ENCODE measurements around the gene FAM222B. TPM values are rescaled to one million over a fixed set of nuclear protein-coding genes. Genes with fewer than 3 reads are reported as not detected.
"Not testable (repeated sequence)": the region's sequence is repeated elsewhere in the genome, so short reads cannot be mapped to it uniquely, and the experiment has no call there.

The FAM222B gene
- total RNA-seq, 1 donor from 2014 or later: 21.0 TPM

GRCh38 chr17:28846231-28846630, 3.6 kb upstream of the FAM222B start:
- Mint-ChIP-seq H3K4me1 (ENCODE audit: low read depth) (peaks cover 10% of the 10 kb centered on the region), H3K27me3 (ENCODE audit: low read depth) (no peaks in the 10 kb centered on the region), H3K4me3 (ENCODE audit: unreplicated experiment) (no peak overlapping the region)

DNA sequence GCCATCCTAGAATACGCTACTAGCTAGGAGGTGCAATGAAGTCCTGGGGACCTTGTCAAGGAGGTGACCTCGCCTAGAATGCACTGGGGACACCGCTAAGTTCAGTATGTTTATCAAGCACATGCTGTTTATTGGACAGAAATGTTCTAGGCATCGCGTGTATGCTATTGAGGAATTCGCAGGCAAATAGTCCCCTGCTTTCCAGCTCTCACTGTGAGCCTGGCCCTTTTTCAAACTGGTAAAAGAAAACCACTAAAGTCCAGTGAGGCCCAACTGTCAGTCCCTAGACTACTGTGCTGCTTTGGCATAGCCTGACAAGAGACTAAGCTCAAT, 1.2 kb upstream of the FAM222B start:
- Mint-ChIP-seq H3K4me3 (ENCODE audit: unreplicated experiment) (no peak overlapping the region), H3K9me3 (ENCODE audit: low read depth) (no peaks in the 10 kb centered on the region), H3K27ac (ENCODE audit: unreplicated experiment) (peak overlapping the region; percentile 22), H3K27me3 (ENCODE audit: low read depth) (no peaks in the 10 kb centered on the region), H3K36me3 (ENCODE audit: low read depth) (peaks cover 2% of the 10 kb centered on the region), H3K4me1 (ENCODE audit: low read depth) (peaks cover 25% of the 10 kb centered on the region)
- DNase-seq (ENCODE audit: low spot score): no peak
- no peak for TF ChIP-seq CTCF (IDR thresholded peaks at IDR 0.05)

More at GRCh38 chr17:28846231-28846630, 3.6 kb upstream of the FAM222B start:
- no peak for TF ChIP-seq CTCF (IDR thresholded peaks at IDR 0.05)
- Mint-ChIP-seq H3K9me3 (ENCODE audit: low read depth) (no peaks in the 10 kb centered on the region), H3K27ac (ENCODE audit: unreplicated experiment) (no peak overlapping the region), H3K36me3 (ENCODE audit: low read depth) (peaks cover 2% of the 10 kb centered on the region)
- peak; percentile 18 for DNase-seq (ENCODE audit: low spot score)

DNA sequence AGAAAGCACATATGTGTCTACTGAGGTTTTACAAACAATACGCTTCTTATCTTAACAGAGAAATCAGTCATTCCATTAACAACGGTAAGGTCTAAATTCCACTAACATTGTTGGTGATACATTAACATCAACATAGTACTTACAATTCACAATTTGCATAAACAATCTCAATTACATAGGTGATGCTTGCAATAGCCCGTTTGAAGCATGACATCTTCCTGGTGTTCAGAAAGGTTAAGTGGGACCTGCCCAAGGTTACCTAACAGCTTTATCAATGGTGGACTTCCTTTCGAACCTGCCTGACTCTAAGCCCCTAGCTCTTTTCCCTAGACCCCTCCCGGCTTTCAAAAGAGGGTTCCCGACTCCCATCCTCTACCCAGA, 699 bp downstream of the FAM222B start:
- DNase-seq (ENCODE audit: low spot score): no peak
- Mint-ChIP-seq H3K27me3 (ENCODE audit: low read depth) (no peaks in the 10 kb centered on the region), H3K9me3 (ENCODE audit: low read depth) (no peaks in the 10 kb centered on the region), H3K4me3 (ENCODE audit: unreplicated experiment) (peak overlapping the region; percentile 99), H3K27ac (ENCODE audit: unreplicated experiment) (peak overlapping the region; percentile 94), H3K36me3 (ENCODE audit: low read depth) (peaks cover 2% of the 10 kb centered on the region), H3K4me1 (ENCODE audit: low read depth) (peaks cover 27% of the 10 kb centered on the region)
- no peak for TF ChIP-seq CTCF (IDR thresholded peaks at IDR 0.05)

DNA sequence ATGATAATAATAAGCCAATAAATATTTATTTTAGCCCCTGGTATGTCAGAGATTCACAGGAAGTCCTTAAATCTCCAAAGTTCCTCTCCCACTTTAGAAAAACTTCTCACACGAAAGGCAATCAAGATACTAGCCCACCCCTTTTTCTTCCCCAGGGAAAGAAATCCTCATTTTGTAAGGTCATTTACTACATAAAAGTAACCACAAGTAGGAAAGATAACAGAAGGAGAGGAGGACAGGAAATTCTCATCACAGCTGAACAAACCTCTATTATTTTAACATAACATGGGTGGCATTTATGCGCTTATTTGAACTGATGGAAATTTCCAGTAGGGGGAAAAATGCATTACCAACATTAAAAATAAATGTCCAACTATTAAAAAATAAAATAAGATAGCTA, 3.4 kb downstream of the FAM222B start:
- TF ChIP-seq CTCF (IDR thresholded peaks at IDR 0.05): peak; percentile 27
- Mint-ChIP-seq H3K4me3 (ENCODE audit: unreplicated experiment) (no peak overlapping the region), H3K9me3 (ENCODE audit: low read depth) (no peaks in the 10 kb centered on the region), H3K27ac (ENCODE audit: unreplicated experiment) (peak overlapping the region; percentile 83), H3K4me1 (ENCODE audit: low read depth) (peaks cover 27% of the 10 kb centered on the region), H3K36me3 (ENCODE audit: low read depth) (peaks cover 3% of the 10 kb centered on the region), H3K27me3 (ENCODE audit: low read depth) (no peaks in the 10 kb centered on the region)
- no peak for DNase-seq (ENCODE audit: low spot score)

DNA sequence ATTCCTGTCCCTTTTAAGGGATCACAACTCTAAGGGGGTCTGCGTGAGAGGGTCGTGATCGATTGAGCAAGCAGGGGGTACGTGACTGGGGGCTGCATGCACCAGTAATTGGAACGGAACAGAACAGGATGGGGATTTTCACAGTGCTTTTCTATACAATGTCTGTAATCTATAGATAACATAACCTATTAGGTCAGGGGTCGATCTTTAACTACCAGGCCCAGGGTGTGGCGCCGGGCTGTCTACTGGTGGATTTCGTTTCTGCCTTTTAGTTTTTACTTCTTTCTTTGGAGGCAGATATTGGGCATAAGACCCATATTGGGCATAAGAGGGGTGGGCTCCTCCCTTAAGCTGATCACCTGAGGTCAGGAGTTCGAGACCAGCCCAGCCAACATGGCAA, 6.0 kb downstream of the FAM222B start:
- not testable (repeated sequence) for H3K27me3 Mint-ChIP-seq (ENCODE audit: low read depth); H3K27ac Mint-ChIP-seq (ENCODE audit: unreplicated experiment); H3K9me3 Mint-ChIP-seq (ENCODE audit: low read depth); H3K36me3 Mint-ChIP-seq (ENCODE audit: low read depth); DNase-seq (ENCODE audit: low spot score); H3K4me3 Mint-ChIP-seq (ENCODE audit: unreplicated experiment)
- H3K4me1 Mint-ChIP-seq (ENCODE audit: low read depth): peaks cover 22% of the 10 kb centered on the region

GRCh38 chr17:28834420-28834819, 8.2 kb downstream of the FAM222B start:
- no peak overlapping the region for H3K27ac Mint-ChIP-seq (ENCODE audit: unreplicated experiment)
- H3K36me3 Mint-ChIP-seq (ENCODE audit: low read depth): peaks cover 11% of the 10 kb centered on the region
- peaks cover 1% of the 10 kb centered on the region for H3K9me3 Mint-ChIP-seq (ENCODE audit: low read depth)
- DNase-seq (ENCODE audit: low spot score): no peak
- H3K4me1 Mint-ChIP-seq (ENCODE audit: low read depth): peaks cover 12% of the 10 kb centered on the region
- no peak for TF ChIP-seq CTCF (IDR thresholded peaks at IDR 0.05)
- no peak overlapping the region for H3K4me3 Mint-ChIP-seq (ENCODE audit: unreplicated experiment)
- H3K27me3 Mint-ChIP-seq (ENCODE audit: low read depth): no peaks in the 10 kb centered on the region
